ENCODE data around the gene GDI1. TPM values are rescaled to one million over a fixed set of nuclear protein-coding genes. Genes with fewer than 3 reads are reported as not detected.

GDI1 gene
- total RNA-seq, 2 donors from 2014 or later = 143 to 179 TPM

GRCh38 chrX:154472685-154473632 is 36.0 kb downstream of the GDI1 start:
- no peaks in the 10 kb centered on the region for H3K27me3 ChIP-seq (ENCODE audit: control insufficient read depth, insufficient read depth, low read length, poor library complexity, severe bottlenecking)
- Mint-ChIP-seq H3K4me3 (no peak overlapping the region), H3K36me3 (ENCODE audit: low read depth) (peaks cover 24% of the 10 kb centered on the region), H3K4me1 (no peaks in the 10 kb centered on the region), H3K9me3 (peaks cover 68% of the 10 kb centered on the region), H3K27ac (no peak overlapping the region), H3K27me3 (ENCODE audit: insufficient read depth) (no peaks in the 10 kb centered on the region)
- TF ChIP-seq, protein P1, sequence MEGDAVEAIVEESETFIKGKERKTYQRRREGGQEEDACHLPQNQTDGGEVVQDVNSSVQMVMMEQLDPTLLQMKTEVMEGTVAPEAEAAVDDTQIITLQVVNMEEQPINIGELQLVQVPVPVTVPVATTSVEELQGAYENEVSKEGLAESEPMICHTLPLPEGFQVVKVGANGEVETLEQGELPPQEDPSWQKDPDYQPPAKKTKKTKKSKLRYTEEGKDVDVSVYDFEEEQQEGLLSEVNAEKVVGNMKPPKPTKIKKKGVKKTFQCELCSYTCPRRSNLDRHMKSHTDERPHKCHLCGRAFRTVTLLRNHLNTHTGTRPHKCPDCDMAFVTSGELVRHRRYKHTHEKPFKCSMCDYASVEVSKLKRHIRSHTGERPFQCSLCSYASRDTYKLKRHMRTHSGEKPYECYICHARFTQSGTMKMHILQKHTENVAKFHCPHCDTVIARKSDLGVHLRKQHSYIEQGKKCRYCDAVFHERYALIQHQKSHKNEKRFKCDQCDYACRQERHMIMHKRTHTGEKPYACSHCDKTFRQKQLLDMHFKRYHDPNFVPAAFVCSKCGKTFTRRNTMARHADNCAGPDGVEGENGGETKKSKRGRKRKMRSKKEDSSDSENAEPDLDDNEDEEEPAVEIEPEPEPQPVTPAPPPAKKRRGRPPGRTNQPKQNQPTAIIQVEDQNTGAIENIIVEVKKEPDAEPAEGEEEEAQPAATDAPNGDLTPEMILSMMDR (conservative IDR thresholded peaks at IDR 0.05) = no peak
- no peak overlapping the region for H3K4me3 ChIP-seq (ENCODE audit: low read length)
- no peak overlapping the region for H3K27ac ChIP-seq (ENCODE audit: low read depth, low read length)
- no peaks in the 10 kb centered on the region for H3K36me3 ChIP-seq (ENCODE audit: control insufficient read depth, insufficient read depth, low read length)
- WGBS, 2 experiments (ENCODE audit: insufficient coverage in 1 of 2, insufficient read length in 1 of 2) = 71 to 90% methylated on average over 6 to 27 of the region's 28 CpGs
- no peaks in the 10 kb centered on the region for H3K4me1 ChIP-seq (ENCODE audit: control insufficient read depth, insufficient read depth, low read length)
- no peaks in the 10 kb centered on the region for H3K9me3 ChIP-seq (ENCODE audit: control insufficient read depth, low read length)
- H3K9ac ChIP-seq (ENCODE audit: extremely low read depth, low read length, poor library complexity, severe bottlenecking) = no peak overlapping the region
- no peak for DNase-seq

DNA sequence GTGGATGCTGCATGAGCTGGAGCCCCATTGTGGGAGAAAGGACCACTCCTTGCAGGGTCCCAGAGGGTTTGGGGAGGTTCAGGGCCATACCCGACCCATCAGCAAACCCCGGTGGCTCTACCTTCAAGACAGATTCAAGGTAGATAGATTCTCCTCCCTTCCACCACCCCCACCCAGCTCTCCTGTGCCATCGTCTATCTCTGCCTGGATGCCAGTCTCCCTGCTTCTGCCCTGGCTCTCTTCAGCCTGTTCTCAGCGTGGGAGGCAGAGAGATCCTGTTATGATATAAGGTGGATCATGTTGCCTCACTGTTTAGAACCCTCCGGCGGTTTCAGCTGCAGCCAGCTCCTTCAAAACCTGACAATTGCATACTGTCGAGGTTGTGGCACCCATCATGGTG is 36.7 kb downstream of the GDI1 start:
- no peaks in the 10 kb centered on the region for H3K9me3 ChIP-seq (ENCODE audit: control insufficient read depth, low read length)
- Mint-ChIP-seq H3K27ac (no peak overlapping the region), H3K4me1 (no peaks in the 10 kb centered on the region), H3K36me3 (ENCODE audit: low read depth) (peaks cover 24% of the 10 kb centered on the region), H3K9me3 (peaks cover 71% of the 10 kb centered on the region), H3K27me3 (ENCODE audit: insufficient read depth) (no peaks in the 10 kb centered on the region), H3K4me3 (no peak overlapping the region)
- no peaks in the 10 kb centered on the region for H3K4me1 ChIP-seq (ENCODE audit: control insufficient read depth, insufficient read depth, low read length)
- 94% methylated on average over 6 of the region's 7 CpGs; no CpG with 5 or more reads in 1 of the 2 experiments for WGBS, 2 experiments (ENCODE audit: insufficient coverage in 1 of 2, insufficient read length in 1 of 2)
- no peak overlapping the region for H3K27ac ChIP-seq (ENCODE audit: low read depth, low read length)
- no peak overlapping the region for H3K4me3 ChIP-seq (ENCODE audit: low read length)
- no peaks in the 10 kb centered on the region for H3K36me3 ChIP-seq (ENCODE audit: control insufficient read depth, insufficient read depth, low read length)
- H3K27me3 ChIP-seq (ENCODE audit: control insufficient read depth, insufficient read depth, low read length, poor library complexity, severe bottlenecking) = no peaks in the 10 kb centered on the region
- DNase-seq = no peak
- TF ChIP-seq, protein P1 (conservative IDR thresholded peaks at IDR 0.05) = no peak
- no peak overlapping the region for H3K9ac ChIP-seq (ENCODE audit: extremely low read depth, low read length, poor library complexity, severe bottlenecking)

DNA sequence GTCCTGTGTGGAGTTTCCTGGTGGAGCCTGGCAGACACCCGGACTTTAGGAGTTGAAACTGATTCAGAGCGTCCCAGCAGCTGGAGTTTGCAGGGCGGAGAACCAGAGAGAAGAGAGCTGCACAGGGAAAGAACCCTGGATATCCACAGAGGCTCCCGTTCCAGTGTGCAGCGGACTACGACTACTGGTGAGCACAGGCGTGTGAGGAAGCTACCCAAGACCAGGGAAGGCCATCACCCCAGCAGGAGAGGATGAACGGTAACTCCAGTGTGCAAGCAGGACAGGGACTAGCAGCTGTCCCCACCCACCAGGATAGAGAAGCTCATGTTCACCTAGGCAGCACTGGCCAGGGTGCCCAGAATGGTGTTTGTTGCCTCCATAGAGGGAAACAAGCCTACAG is 39.9 kb downstream of the GDI1 start:
- H3K9me3 Mint-ChIP-seq = peaks cover 66% of the 10 kb centered on the region
- no peak overlapping the region for H3K4me3 Mint-ChIP-seq
- TF ChIP-seq, protein P1 (conservative IDR thresholded peaks at IDR 0.05) = no peak
- no peaks in the 10 kb centered on the region for H3K27me3 ChIP-seq (ENCODE audit: control insufficient read depth, insufficient read depth, low read length, poor library complexity, severe bottlenecking)
- no peaks in the 10 kb centered on the region for H3K9me3 ChIP-seq (ENCODE audit: control insufficient read depth, low read length)
- H3K9ac ChIP-seq (ENCODE audit: extremely low read depth, low read length, poor library complexity, severe bottlenecking) = no peak overlapping the region
- no peaks in the 10 kb centered on the region for H3K27me3 Mint-ChIP-seq (ENCODE audit: insufficient read depth)
- peaks cover 22% of the 10 kb centered on the region for H3K36me3 Mint-ChIP-seq (ENCODE audit: low read depth)
- no peaks in the 10 kb centered on the region for H3K4me1 Mint-ChIP-seq
- no peak overlapping the region for H3K27ac ChIP-seq (ENCODE audit: low read depth, low read length)
- WGBS, 2 experiments (ENCODE audit: insufficient coverage in 1 of 2, insufficient read length in 1 of 2) = 99 to 100% methylated on average over 1 to 8 of the region's 8 CpGs
- H3K4me1 ChIP-seq (ENCODE audit: control insufficient read depth, insufficient read depth, low read length) = no peaks in the 10 kb centered on the region
- H3K4me3 ChIP-seq (ENCODE audit: low read length) = no peak overlapping the region
- no peak overlapping the region for H3K27ac Mint-ChIP-seq
- no peak for DNase-seq
- no peaks in the 10 kb centered on the region for H3K36me3 ChIP-seq (ENCODE audit: control insufficient read depth, insufficient read depth, low read length)
